Measurements from ENCODE around the gene CEP112.

CEP112 gene

DNA sequence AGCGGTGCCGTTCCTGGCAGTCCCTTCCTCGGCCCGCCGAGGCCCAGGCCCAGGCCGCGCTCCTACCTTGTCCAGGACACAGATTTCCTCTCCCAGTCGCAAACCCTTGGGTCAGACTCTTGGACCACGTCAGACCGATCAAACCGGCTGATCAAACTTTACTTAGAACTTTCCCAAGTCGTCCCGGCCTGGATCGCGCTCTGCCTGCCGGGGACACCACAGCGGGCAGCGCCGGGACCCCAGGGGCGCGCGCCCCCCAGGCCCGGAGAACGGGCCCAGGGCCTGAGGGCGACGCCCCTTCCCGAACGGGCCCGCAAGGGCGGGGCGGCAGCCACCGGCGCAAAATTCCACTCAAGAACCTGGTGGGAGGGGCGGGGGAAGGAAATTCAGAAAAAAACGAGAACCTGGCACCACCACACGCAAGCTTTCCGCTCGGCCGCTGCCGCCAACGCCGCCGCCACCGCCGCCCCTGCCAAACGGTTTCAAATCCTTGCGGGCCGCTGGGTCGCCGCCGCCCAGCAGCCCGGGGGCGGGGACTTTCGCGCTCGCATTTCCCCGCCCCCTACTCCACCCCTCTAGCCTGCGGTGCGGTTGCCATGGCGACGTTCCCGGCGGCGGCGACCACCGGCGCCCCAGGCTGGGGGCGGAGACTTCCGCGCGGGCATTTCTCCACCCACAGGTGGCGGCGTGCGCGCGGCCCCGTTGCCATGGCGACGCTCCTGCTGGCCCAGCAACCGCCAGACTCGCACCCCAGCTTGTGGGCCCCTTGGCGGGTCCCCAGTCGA is at the start of gene CEP112:
Gene CEP112, minus strand, starts transcription at position 541 of the 785 bp plus-strand sequence.
- peak within 1 kb of the TSS; percentile 77 for H3K4me3 ChIP-seq (replicated peaks; ENCODE audit: low read depth, low read length)
- DNase-seq (ENCODE audit: extremely low read depth, low read depth), result peak; percentile 54
- TF ChIP-seq, protein P1, sequence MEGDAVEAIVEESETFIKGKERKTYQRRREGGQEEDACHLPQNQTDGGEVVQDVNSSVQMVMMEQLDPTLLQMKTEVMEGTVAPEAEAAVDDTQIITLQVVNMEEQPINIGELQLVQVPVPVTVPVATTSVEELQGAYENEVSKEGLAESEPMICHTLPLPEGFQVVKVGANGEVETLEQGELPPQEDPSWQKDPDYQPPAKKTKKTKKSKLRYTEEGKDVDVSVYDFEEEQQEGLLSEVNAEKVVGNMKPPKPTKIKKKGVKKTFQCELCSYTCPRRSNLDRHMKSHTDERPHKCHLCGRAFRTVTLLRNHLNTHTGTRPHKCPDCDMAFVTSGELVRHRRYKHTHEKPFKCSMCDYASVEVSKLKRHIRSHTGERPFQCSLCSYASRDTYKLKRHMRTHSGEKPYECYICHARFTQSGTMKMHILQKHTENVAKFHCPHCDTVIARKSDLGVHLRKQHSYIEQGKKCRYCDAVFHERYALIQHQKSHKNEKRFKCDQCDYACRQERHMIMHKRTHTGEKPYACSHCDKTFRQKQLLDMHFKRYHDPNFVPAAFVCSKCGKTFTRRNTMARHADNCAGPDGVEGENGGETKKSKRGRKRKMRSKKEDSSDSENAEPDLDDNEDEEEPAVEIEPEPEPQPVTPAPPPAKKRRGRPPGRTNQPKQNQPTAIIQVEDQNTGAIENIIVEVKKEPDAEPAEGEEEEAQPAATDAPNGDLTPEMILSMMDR (IDR thresholded peaks at IDR 0.05; ENCODE audit: low read depth, low read length, missing control alignments), result no peak

GRCh38 chr17:66240630-66241029 is 48.7 kb upstream of the CEP112 start:
- no peak overlapping the region for H3K4me3 ChIP-seq (replicated peaks; ENCODE audit: low read depth, low read length)
- DNase-seq (ENCODE audit: extremely low read depth, low read depth), result peak; percentile 12
- TF ChIP-seq, protein P1 (IDR thresholded peaks at IDR 0.05; ENCODE audit: low read depth, low read length, missing control alignments), result no peak

DNA sequence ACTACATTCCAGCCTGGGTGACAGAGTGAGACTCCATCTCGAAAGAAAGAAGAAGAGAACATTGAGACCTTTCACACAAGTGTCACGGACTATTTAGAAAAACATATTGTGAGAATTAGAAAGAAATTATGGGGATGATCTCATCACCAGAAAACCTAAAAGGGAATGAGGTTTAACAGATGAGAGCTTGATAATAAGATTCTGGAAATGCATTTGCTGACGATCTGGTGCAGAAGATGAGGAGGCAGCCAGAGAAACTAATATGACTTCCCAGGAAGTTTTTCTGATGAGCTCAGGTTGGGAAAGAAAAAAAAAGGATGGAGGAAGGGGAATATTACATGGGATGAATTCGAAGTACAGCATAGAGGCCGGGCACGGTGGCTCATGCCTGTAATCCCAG is 48.1 kb upstream of the CEP112 start:
- TF ChIP-seq, protein P1 (IDR thresholded peaks at IDR 0.05; ENCODE audit: low read depth, low read length, missing control alignments), result no peak
- no peak for DNase-seq (ENCODE audit: extremely low read depth, low read depth)
- H3K4me3 ChIP-seq (replicated peaks; ENCODE audit: low read depth, low read length), result no peak overlapping the region

DNA sequence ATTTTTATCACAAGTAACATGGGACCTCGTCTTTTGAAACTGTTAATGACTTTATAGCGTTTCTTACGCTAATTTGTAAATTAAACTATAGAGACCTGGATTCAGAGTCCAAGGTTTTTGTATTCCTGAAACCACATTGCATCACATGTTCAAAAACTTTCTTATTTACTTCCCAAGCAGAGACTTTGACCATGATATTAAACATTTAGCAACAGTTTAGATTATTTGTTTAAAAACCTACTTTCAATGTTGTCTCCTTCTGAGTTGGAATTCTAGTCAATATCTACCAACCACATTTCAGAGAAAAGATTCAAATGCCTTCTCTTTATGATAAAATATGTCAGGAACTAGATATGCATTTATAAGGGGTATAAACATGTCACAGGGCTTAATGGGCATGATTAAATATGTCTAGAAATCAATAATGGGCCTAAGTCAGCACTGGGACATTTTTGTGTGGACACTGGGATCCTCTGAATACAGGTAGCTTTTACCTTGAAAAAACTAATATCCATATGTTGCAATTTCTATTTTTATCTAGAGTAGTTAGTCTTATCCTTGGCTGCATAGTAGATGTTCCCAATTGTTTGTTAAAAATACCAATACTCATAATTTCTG is 43.6 kb upstream of the CEP112 start:
- no peak for DNase-seq (ENCODE audit: extremely low read depth, low read depth)
- TF ChIP-seq, protein P1 (IDR thresholded peaks at IDR 0.05; ENCODE audit: low read depth, low read length, missing control alignments), result no peak
- no peak overlapping the region for H3K4me3 ChIP-seq (replicated peaks; ENCODE audit: low read depth, low read length)

DNA sequence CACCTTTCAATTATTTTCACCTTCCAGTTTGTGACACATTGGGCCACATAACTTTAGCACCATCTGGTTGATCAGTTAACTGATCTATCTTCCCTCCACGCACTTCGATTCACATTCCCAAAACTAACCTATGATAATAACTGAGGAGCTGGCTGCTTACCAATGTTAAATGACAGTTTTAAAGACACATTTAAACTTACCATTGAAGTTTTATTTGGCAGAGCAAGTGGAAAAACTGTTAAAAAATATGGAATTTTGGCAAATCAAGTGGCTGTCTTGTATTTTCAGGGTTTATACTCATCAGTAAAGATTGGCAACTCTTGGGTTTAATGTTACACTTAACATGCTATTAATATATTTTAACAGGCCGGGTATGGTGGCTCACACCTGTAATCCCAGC is 42.7 kb upstream of the CEP112 start:
- no peak for DNase-seq (ENCODE audit: extremely low read depth, low read depth)
- no peak overlapping the region for H3K4me3 ChIP-seq (replicated peaks; ENCODE audit: low read depth, low read length)
- TF ChIP-seq, protein P1 (IDR thresholded peaks at IDR 0.05; ENCODE audit: low read depth, low read length, missing control alignments), result no peak

GRCh38 chr17:66233023-66233753 is 41.3 kb upstream of the CEP112 start:
- TF ChIP-seq, protein P1 (IDR thresholded peaks at IDR 0.05; ENCODE audit: low read depth, low read length, missing control alignments), result no peak
- DNase-seq (ENCODE audit: extremely low read depth, low read depth), result no peak
- H3K4me3 ChIP-seq (replicated peaks; ENCODE audit: low read depth, low read length), result no peak overlapping the region
